Cortex of kidney (tissue), 1 donor: ENCODE measurements around the gene THAP12.

Experiments
- DNase-seq: peaks from one replicate; lab custom pipeline; 2025; lab: John Stamatoyannopoulos, UW

THAP12 gene

DNA sequence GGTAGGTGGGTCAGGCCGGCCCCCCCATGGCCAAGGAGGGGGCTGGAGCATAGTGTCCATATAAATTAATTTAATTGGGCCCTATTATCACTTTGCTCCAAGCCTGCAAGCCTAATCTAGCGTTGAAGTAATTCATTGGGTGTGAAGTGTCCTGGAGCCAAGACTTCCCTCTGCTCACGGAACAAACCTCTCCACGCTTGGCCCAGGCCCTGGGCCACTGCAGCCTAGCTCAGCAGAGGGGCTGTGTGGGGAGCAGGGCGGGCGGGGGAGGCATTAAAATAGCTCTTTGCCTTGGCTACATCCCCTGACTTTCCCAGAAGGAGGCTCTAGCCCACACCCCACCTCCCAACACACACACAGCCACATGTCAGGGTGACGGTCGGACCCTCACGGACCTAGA is 73.5 kb downstream of the THAP12 start:
- DNase-seq, result no peak

DNA sequence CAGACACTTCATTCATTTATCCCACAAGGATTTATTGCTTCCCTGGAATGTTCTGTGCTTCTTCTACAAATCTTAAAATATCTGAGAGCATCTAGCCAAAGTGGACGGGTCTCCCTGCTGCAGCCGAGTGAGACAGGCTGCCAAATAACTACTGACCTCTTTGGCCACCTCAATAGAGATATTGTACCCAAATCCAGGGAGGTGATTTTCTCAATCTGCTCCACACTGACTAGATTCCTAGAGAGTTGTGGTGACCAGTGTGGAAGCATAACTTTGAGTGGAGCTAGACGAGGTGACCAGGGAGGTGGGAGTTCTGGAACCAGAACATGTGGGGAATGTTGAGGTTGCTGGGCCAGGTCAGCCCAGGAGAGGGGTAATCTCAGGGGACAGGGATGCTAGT is 77.5 kb downstream of the THAP12 start:
- DNase-seq, result no peak

DNA sequence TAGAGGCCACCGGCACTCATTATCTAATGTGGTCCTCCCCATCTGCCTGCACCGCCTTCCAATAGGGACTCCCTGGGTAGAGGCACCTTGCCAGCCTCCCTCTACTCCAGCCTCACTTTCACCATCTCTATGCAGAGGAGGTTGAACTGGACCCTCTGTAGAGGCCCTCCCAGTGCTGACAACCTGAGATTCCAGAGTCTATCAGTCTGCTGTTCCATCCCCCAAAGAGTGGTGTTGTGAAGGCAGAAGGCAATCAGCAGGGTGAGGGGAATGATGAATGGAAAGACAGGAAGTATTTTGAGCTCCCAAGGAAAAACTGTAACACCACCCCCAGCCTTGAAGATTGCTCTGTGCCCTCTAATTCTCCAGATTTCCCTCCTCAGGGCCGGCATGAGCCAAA is 77.9 kb downstream of the THAP12 start:
- DNase-seq, result no peak
